NCI-H128 (cell line): ENCODE results near the gene PDXP.
A peak's percentile ranks its signal among the peaks of the same experiment; 100 is the strongest.
"Not testable (repeated sequence)": the region's sequence is repeated elsewhere in the genome, so short reads cannot be mapped to it uniquely, and the experiment has no call there.

Experiments
- DNase-seq: peaks from one replicate; lab custom pipeline; 2025; ENCODE audit not compliant: unreplicated experiment; lab: John Stamatoyannopoulos, UW

PDXP gene

GRCh38 chr22:37643225-37643847, 15.2 kb upstream of the PDXP start:
- peak; percentile 6 for DNase-seq

- no peak for DNase-seq
Observed at GRCh38 chr22:37647317-37647716, 11.2 kb upstream of the PDXP start.

- DNase-seq = no peak
Observed at GRCh38 chr22:37647928-37648327, 10.6 kb upstream of the PDXP start.

GRCh38 chr22:37650463-37651136, 7.9 kb upstream of the PDXP start:
- no peak for DNase-seq

- no peak for DNase-seq
Observed at GRCh38 chr22:37654563-37655251, 3.8 kb upstream of the PDXP start.

GRCh38 chr22:37655252-37655563, 3.3 kb upstream of the PDXP start:
- no peak for DNase-seq

- not testable (repeated sequence) for DNase-seq
Observed at GRCh38 chr22:37656583-37656982, 1.9 kb upstream of the PDXP start.

GRCh38 chr22:37657590-37658132, 862 bp upstream of the PDXP start:
- DNase-seq = no peak

- DNase-seq = no peak
Observed at GRCh38 chr22:37659066-37659896, 758 bp downstream of the PDXP start.

GRCh38 chr22:37659897-37660708, 1.6 kb downstream of the PDXP start:
- no peak for DNase-seq

- no peak for DNase-seq
Observed at GRCh38 chr22:37660709-37661045, 2.2 kb downstream of the PDXP start.

- peak; percentile 18 for DNase-seq
Observed at GRCh38 chr22:37661160-37661924, 2.8 kb downstream of the PDXP start.

- no peak for DNase-seq
Observed at GRCh38 chr22:37662039-37662438, 3.5 kb downstream of the PDXP start.

- no peak for DNase-seq
Observed at GRCh38 chr22:37663521-37664140, 5.1 kb downstream of the PDXP start.

- no peak for DNase-seq
Observed at GRCh38 chr22:37664249-37665101, 6.0 kb downstream of the PDXP start.

GRCh38 chr22:37665487-37665886, 7.0 kb downstream of the PDXP start:
- DNase-seq = no peak

GRCh38 chr22:37669586-37669985, 11.1 kb downstream of the PDXP start:
- DNase-seq = no peak

- DNase-seq = no peak
Observed at GRCh38 chr22:37672206-37672919, 13.8 kb downstream of the PDXP start.
